ENCODE measurements around the gene NXPE4.

Gene NXPE4

DNA sequence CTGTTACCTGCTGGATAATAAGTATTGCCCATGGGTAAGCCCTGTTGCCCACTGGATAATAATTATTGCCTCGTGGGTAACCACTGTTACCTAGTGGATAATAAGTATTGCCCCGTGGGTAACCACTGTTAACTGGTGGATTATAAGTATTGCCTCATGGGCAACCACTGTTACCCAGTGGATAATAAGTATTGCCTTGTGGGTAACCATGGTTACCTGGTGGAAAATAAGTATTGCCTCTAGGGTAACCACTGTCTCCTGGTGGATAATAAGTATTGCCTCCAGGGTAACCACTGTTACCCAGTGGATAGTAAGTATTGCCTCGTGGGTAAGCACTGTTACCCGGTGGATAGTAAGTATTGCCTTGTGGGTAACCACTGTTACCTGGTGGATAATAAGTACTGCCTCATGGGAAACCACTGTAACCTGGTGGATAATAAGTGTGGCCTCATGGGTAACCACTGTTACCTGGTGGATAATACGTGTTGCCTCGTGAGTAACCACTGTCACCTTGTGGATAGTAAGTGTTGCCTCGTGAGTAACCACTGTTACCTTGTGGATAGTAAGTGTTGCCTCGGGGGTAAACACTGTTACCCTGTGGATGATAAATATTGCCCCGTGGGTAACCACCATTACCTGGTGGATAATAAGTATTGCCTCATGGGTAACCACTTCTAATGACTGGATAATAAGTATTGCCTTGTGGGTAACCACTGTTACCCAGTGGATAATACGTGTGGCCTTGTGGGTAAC lies 29.0 kb upstream of the NXPE4 start:
- no peaks in the 10 kb centered on the region for H3K27me3 ChIP-seq (ENCODE audit: control insufficient read depth, low read length)
- H3K9me2 ChIP-seq (replicated peaks; ENCODE audit: control insufficient read depth, low read length): no peaks in the 10 kb centered on the region
- no peak overlapping the region for H3K4me2 ChIP-seq (ENCODE audit: low read length)
- no peaks in the 10 kb centered on the region for H3K36me3 ChIP-seq (ENCODE audit: control insufficient read depth, low read length)
- peaks cover 43% of the 10 kb centered on the region; the same call in 1 of the 2 replicates for H3K9me3 ChIP-seq (ENCODE audit: control insufficient read depth, insufficient read depth, low read length)
- TF ChIP-seq EZH2phosphoT487 (IDR thresholded peaks at IDR 0.05; ENCODE audit: borderline replicate concordance, low read length): no peak
- no peak for TF ChIP-seq CTCF (IDR thresholded peaks at IDR 0.05; ENCODE audit: low read depth, low read length, poor library complexity, severe bottlenecking)
- no peaks in the 10 kb centered on the region for H3K4me1 ChIP-seq (ENCODE audit: control insufficient read depth, low read length)
- H4K20me1 ChIP-seq (ENCODE audit: control insufficient read depth, insufficient read depth, low read depth, low read length): no peaks in the 10 kb centered on the region
- H3F3A ChIP-seq (ENCODE audit: control insufficient read depth, insufficient read depth): no peaks in the 10 kb centered on the region
- no peak overlapping the region for H3K4me3 ChIP-seq (ENCODE audit: low read length)
- no peak overlapping the region for H3K27ac ChIP-seq (ENCODE audit: low read depth, low read length)
- H3K79me2 ChIP-seq (ENCODE audit: control insufficient read depth, low read length): no peaks in the 10 kb centered on the region

DNA sequence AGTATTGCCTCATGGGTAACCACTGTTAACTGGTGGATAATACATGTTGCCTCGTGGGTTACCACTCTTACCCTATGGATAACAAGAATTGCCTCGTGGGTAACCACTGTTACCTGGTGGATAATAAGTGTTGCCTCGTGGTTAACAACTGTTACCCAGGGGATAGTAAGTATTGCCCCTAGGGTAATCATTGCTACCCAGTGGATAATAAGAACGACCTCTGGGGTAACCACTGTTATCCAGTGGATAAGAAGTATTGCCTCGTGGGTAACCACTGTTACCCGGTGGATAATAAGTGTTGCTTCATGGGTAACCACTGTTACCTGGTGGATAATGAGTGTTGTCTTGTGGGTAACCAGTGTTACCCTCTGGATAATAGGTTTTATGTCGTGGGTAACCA lies 28.1 kb upstream of the NXPE4 start:
- Histone ChIP-seq H3K4me1 (ENCODE audit: control insufficient read depth, low read length) (no peaks in the 10 kb centered on the region), H3K4me3 (ENCODE audit: low read length) (no peak overlapping the region), H3K9me2 (replicated peaks; ENCODE audit: control insufficient read depth, low read length) (no peaks in the 10 kb centered on the region), H3K79me2 (ENCODE audit: control insufficient read depth, low read length) (no peaks in the 10 kb centered on the region), H3K27ac (ENCODE audit: low read depth, low read length) (no peak overlapping the region), H3K9me3 (ENCODE audit: control insufficient read depth, insufficient read depth, low read length) (peaks cover 47% of the 10 kb centered on the region; the same call in 1 of the 2 replicates), H3K4me2 (ENCODE audit: low read length) (no peak overlapping the region), H3F3A (ENCODE audit: control insufficient read depth, insufficient read depth) (no peaks in the 10 kb centered on the region), H3K27me3 (ENCODE audit: control insufficient read depth, low read length) (no peaks in the 10 kb centered on the region), H4K20me1 (ENCODE audit: control insufficient read depth, insufficient read depth, low read depth, low read length) (no peaks in the 10 kb centered on the region), H3K36me3 (ENCODE audit: control insufficient read depth, low read length) (no peaks in the 10 kb centered on the region)
- TF ChIP-seq CTCF (IDR thresholded peaks at IDR 0.05; ENCODE audit: low read depth, low read length, poor library complexity, severe bottlenecking): no peak
- TF ChIP-seq EZH2phosphoT487 (IDR thresholded peaks at IDR 0.05; ENCODE audit: borderline replicate concordance, low read length): no peak

- no peaks in the 10 kb centered on the region for H3K36me3 ChIP-seq (ENCODE audit: control insufficient read depth, low read length)
- no peak overlapping the region for H3K27ac ChIP-seq (ENCODE audit: low read depth, low read length)
- no peak for TF ChIP-seq CTCF (IDR thresholded peaks at IDR 0.05; ENCODE audit: low read depth, low read length, poor library complexity, severe bottlenecking)
- TF ChIP-seq EZH2phosphoT487 (IDR thresholded peaks at IDR 0.05; ENCODE audit: borderline replicate concordance, low read length): no peak
- H3K27me3 ChIP-seq (ENCODE audit: control insufficient read depth, low read length): no peaks in the 10 kb centered on the region
- no peaks in the 10 kb centered on the region for H4K20me1 ChIP-seq (ENCODE audit: control insufficient read depth, insufficient read depth, low read depth, low read length)
- H3K9me2 ChIP-seq (replicated peaks; ENCODE audit: control insufficient read depth, low read length): no peaks in the 10 kb centered on the region
- no peaks in the 10 kb centered on the region for H3F3A ChIP-seq (ENCODE audit: control insufficient read depth, insufficient read depth)
- no peaks in the 10 kb centered on the region for H3K4me1 ChIP-seq (ENCODE audit: control insufficient read depth, low read length)
- peaks cover 56% of the 10 kb centered on the region; the same call in 1 of the 2 replicates for H3K9me3 ChIP-seq (ENCODE audit: control insufficient read depth, insufficient read depth, low read length)
- H3K4me3 ChIP-seq (ENCODE audit: low read length): no peak overlapping the region
- no peaks in the 10 kb centered on the region for H3K79me2 ChIP-seq (ENCODE audit: control insufficient read depth, low read length)
- H3K4me2 ChIP-seq (ENCODE audit: low read length): no peak overlapping the region
These were observed 27.3 kb upstream of the NXPE4 start for GRCh38 chr11:114622858-114623257.
